Measurements from ENCODE around the gene HYOU1. TPM values are rescaled to one million over a fixed set of nuclear protein-coding genes. Genes with fewer than 3 reads are reported as not detected.
"Not testable (repeated sequence)": the region's sequence is repeated elsewhere in the genome, so short reads cannot be mapped to it uniquely, and the experiment has no call there.

HYOU1 gene
- polyA plus RNA-seq, 1 donor (not counting 4 experiments of a cell fraction or from before 2014, with no cell fraction given), result 119 TPM

DNA sequence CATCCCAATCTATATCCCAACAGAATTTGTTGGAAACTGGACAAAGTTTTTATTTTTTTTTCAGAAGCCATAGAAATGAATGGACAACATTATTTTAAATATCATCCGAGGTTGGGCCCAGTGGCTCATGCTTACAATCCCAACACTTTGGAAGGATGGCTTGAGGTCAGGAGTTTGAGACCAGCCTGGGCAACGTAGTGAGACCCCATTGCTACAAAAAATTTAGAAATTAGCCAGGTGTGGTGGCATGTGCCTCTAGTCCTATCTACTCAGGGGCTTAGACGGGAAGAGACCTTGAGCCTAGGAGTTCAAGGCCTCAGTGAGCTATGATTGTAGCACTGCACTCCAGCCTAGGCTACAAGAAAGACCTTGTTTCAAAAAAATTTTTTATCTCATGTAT lies 22.2 kb downstream of the HYOU1 start:
- no peaks in the 10 kb centered on the region for H4K20me1 ChIP-seq (ENCODE audit: control insufficient read depth, extremely low read depth, insufficient read depth, low read length)
- no peak overlapping the region for H3K4me3 ChIP-seq (ENCODE audit: control insufficient read depth in 2 of 3, extremely low read depth in 1 of 3, insufficient read depth in 2 of 3, low read depth in 1 of 3, low read length in 3 of 3)
- H3K79me2 ChIP-seq (ENCODE audit: control insufficient read depth, insufficient read depth, low read length), result peaks cover 2% of the 10 kb centered on the region
- no peak overlapping the region for H2AFZ ChIP-seq (ENCODE audit: control insufficient read depth, low read length)
- no peak for DNase-seq (ENCODE audit: low read depth, low spot score)
- H3K9me3 ChIP-seq (ENCODE audit: control insufficient read depth, low read depth, low read length), result no peaks in the 10 kb centered on the region
- H3K9ac ChIP-seq (ENCODE audit: control insufficient read depth, extremely low read depth, insufficient read depth, low read length), result no peak overlapping the region
- TF ChIP-seq, protein P1, sequence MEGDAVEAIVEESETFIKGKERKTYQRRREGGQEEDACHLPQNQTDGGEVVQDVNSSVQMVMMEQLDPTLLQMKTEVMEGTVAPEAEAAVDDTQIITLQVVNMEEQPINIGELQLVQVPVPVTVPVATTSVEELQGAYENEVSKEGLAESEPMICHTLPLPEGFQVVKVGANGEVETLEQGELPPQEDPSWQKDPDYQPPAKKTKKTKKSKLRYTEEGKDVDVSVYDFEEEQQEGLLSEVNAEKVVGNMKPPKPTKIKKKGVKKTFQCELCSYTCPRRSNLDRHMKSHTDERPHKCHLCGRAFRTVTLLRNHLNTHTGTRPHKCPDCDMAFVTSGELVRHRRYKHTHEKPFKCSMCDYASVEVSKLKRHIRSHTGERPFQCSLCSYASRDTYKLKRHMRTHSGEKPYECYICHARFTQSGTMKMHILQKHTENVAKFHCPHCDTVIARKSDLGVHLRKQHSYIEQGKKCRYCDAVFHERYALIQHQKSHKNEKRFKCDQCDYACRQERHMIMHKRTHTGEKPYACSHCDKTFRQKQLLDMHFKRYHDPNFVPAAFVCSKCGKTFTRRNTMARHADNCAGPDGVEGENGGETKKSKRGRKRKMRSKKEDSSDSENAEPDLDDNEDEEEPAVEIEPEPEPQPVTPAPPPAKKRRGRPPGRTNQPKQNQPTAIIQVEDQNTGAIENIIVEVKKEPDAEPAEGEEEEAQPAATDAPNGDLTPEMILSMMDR (optimal IDR thresholded peaks at IDR 0.05 in 1 of 3, IDR thresholded peaks at IDR 0.05 in 1 of 3, conservative IDR thresholded peaks at IDR 0.05 in 1 of 3; ENCODE audit: extremely low read depth in 1 of 3, insufficient read depth in 2 of 3, low read length in 3 of 3), result no peak
- no peak for TF ChIP-seq EZH2 (IDR thresholded peaks at IDR 0.05; ENCODE audit: low read length)
- no peaks in the 10 kb centered on the region for H3K27me3 ChIP-seq (ENCODE audit: control insufficient read depth, extremely low read depth, insufficient read depth, low read length)
- peaks cover 2% of the 10 kb centered on the region for H3K4me1 ChIP-seq (ENCODE audit: control insufficient read depth, extremely low read depth, insufficient read depth, low read length)
- H3K27ac ChIP-seq (ENCODE audit: control insufficient read depth, insufficient read depth, low read length), result no peak overlapping the region
- no peaks in the 10 kb centered on the region for H3K36me3 ChIP-seq (ENCODE audit: control insufficient read depth in 2 of 2, extremely low read depth in 1 of 2, insufficient read depth in 2 of 2, low read length in 2 of 2)
- FAIRE-seq, result no peak
- H3K4me2 ChIP-seq (ENCODE audit: control insufficient read depth, extremely low read depth, insufficient read depth, low read depth, low read length), result no peak overlapping the region
- no peaks in the 10 kb centered on the region for H3K9me1 ChIP-seq (ENCODE audit: control insufficient read depth, extremely low read depth, insufficient read depth, low read length)
- dilution Hi-C loops (cut with MboI; ENCODE audit: extremely low pct_ligation_motif_present, low sequenced_read_pairs), result no loop called here

DNA sequence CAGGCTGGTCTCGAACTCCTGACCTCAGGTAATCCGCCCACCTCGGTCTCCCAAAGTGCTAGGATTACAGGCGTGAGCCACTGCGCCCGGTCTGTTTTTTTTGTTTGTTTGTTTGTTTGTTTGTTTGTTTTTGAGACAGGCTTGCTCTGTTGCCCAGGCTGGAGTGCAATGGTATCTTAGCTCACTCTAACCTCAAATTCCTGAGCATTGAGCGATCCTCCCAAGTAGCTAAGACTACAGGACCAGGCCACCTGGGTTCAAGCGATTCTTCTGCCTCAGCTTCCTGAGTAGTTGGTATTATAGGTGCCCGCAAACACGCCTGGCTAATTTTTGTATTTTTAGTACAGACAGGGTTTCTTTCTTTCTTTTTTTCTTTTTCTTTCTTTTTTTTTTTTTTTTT lies 23.6 kb downstream of the HYOU1 start:
- peaks cover 14% of the 10 kb centered on the region for H3K4me1 ChIP-seq (ENCODE audit: control insufficient read depth, extremely low read depth, insufficient read depth, low read length)
- H3K9me1 ChIP-seq (ENCODE audit: control insufficient read depth, extremely low read depth, insufficient read depth, low read length); FAIRE-seq; H3K27me3 ChIP-seq (ENCODE audit: control insufficient read depth, extremely low read depth, insufficient read depth, low read length); DNase-seq (ENCODE audit: low read depth, low spot score); H3K27ac ChIP-seq (ENCODE audit: control insufficient read depth, insufficient read depth, low read length); H3K9me3 ChIP-seq (ENCODE audit: control insufficient read depth, low read depth, low read length); H3K9ac ChIP-seq (ENCODE audit: control insufficient read depth, extremely low read depth, insufficient read depth, low read length); H4K20me1 ChIP-seq (ENCODE audit: control insufficient read depth, extremely low read depth, insufficient read depth, low read length); H3K4me3 ChIP-seq (ENCODE audit: control insufficient read depth in 2 of 3, extremely low read depth in 1 of 3, insufficient read depth in 2 of 3, low read depth in 1 of 3, low read length in 3 of 3); H3K79me2 ChIP-seq (ENCODE audit: control insufficient read depth, insufficient read depth, low read length); H2AFZ ChIP-seq (ENCODE audit: control insufficient read depth, low read length); dilution Hi-C loops (cut with MboI; ENCODE audit: extremely low pct_ligation_motif_present, low sequenced_read_pairs); H3K36me3 ChIP-seq (ENCODE audit: control insufficient read depth in 2 of 2, extremely low read depth in 1 of 2, insufficient read depth in 2 of 2, low read length in 2 of 2); H3K4me2 ChIP-seq (ENCODE audit: control insufficient read depth, extremely low read depth, insufficient read depth, low read depth, low read length): not testable (repeated sequence)

DNA sequence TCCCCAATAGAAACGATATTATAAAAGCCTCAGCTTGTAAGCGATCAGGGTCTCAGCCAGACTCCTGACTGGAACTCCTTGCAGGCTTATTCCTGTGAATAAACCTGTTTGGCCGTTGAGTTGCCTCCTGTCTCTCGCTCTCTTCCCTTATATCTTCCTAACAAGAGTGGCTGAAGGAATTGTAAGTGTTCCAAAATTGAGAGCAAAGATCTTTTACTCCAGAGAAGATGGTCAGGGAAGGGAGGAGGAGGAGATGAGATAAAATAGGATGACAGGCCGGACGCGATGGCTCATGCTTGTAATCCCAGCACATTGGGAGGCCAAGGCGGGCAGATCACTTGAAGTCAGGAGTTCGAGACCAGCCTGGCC lies 25.1 kb downstream of the HYOU1 start:
- TF ChIP-seq, protein P1 (optimal IDR thresholded peaks at IDR 0.05 in 1 of 3, IDR thresholded peaks at IDR 0.05 in 1 of 3, conservative IDR thresholded peaks at IDR 0.05 in 1 of 3; ENCODE audit: extremely low read depth in 1 of 3, insufficient read depth in 2 of 3, low read length in 3 of 3), result no peak
- no peak for TF ChIP-seq EZH2 (IDR thresholded peaks at IDR 0.05; ENCODE audit: low read length)
- H3K4me1 ChIP-seq (ENCODE audit: control insufficient read depth, extremely low read depth, insufficient read depth, low read length), result peaks cover 14% of the 10 kb centered on the region
- H3K9ac ChIP-seq (ENCODE audit: control insufficient read depth, extremely low read depth, insufficient read depth, low read length), result no peak overlapping the region
- no peaks in the 10 kb centered on the region for H4K20me1 ChIP-seq (ENCODE audit: control insufficient read depth, extremely low read depth, insufficient read depth, low read length)
- H3K36me3 ChIP-seq (ENCODE audit: control insufficient read depth in 2 of 2, extremely low read depth in 1 of 2, insufficient read depth in 2 of 2, low read length in 2 of 2), result peaks cover 9 to 13% of the 10 kb centered on the region in 2 experiments
- FAIRE-seq (no peak), DNase-seq (ENCODE audit: low read depth, low spot score) (no peak)
- peaks cover 9% of the 10 kb centered on the region for H3K79me2 ChIP-seq (ENCODE audit: control insufficient read depth, insufficient read depth, low read length)
- no peak overlapping the region for H2AFZ ChIP-seq (ENCODE audit: control insufficient read depth, low read length)
- dilution Hi-C loops (cut with MboI; ENCODE audit: extremely low pct_ligation_motif_present, low sequenced_read_pairs), result no loop called here
- H3K4me2 ChIP-seq (ENCODE audit: control insufficient read depth, extremely low read depth, insufficient read depth, low read depth, low read length), result no peak overlapping the region
- no peaks in the 10 kb centered on the region for H3K9me3 ChIP-seq (ENCODE audit: control insufficient read depth, low read depth, low read length)
- H3K27me3 ChIP-seq (ENCODE audit: control insufficient read depth, extremely low read depth, insufficient read depth, low read length), result no peaks in the 10 kb centered on the region
- H3K9me1 ChIP-seq (ENCODE audit: control insufficient read depth, extremely low read depth, insufficient read depth, low read length), result no peaks in the 10 kb centered on the region
- H3K4me3 ChIP-seq (ENCODE audit: control insufficient read depth in 2 of 3, extremely low read depth in 1 of 3, insufficient read depth in 2 of 3, low read depth in 1 of 3, low read length in 3 of 3), result no peak overlapping the region
- H3K27ac ChIP-seq (ENCODE audit: control insufficient read depth, insufficient read depth, low read length), result no peak overlapping the region
